COLO668 (cell line): ENCODE results near the gene TMEM98.
"Not testable (repeated sequence)": the region's sequence is repeated elsewhere in the genome, so short reads cannot be mapped to it uniquely, and the experiment has no call there.

Experiments used
- DNase-seq: peaks from one replicate; lab custom pipeline; 2025; ENCODE audit not compliant: unreplicated experiment; lab: John Stamatoyannopoulos, UW

Gene TMEM98

GRCh38 chr17:32927724-32928585 lies at the start of gene TMEM98:
TSS of gene TMEM98 (plus strand) at chr17:32928153. CDS start at chr17:32931529, 3,376 bp downstream.
- DNase-seq, result peak; percentile 1

- no peak for DNase-seq
Measured at GRCh38 chr17:32878211-32878610, 49.7 kb upstream of the TMEM98 start.

GRCh38 chr17:32879134-32879533 lies 48.8 kb upstream of the TMEM98 start:
- no peak for DNase-seq

GRCh38 chr17:32880671-32881453 lies 47.1 kb upstream of the TMEM98 start:
- DNase-seq, result no peak

- DNase-seq, result no peak
Measured at GRCh38 chr17:32882029-32882428, 45.9 kb upstream of the TMEM98 start.

GRCh38 chr17:32882734-32883133 lies 45.2 kb upstream of the TMEM98 start:
- no peak for DNase-seq

- DNase-seq, result not testable (repeated sequence)
Measured at GRCh38 chr17:32886951-32887350, 41.0 kb upstream of the TMEM98 start.

GRCh38 chr17:32887410-32887809 lies 40.5 kb upstream of the TMEM98 start:
- not testable (repeated sequence) for DNase-seq

- no peak for DNase-seq
Measured at GRCh38 chr17:32894245-32894644, 33.7 kb upstream of the TMEM98 start.

GRCh38 chr17:32896647-32897258 lies 31.2 kb upstream of the TMEM98 start:
- no peak for DNase-seq

- no peak for DNase-seq
Measured at GRCh38 chr17:32899236-32900013, 28.5 kb upstream of the TMEM98 start.

GRCh38 chr17:32901743-32902142 lies 26.2 kb upstream of the TMEM98 start:
- no peak for DNase-seq

- no peak for DNase-seq
Measured at GRCh38 chr17:32903774-32904673, 23.9 kb upstream of the TMEM98 start.

- DNase-seq, result no peak
Measured at GRCh38 chr17:32904891-32905290, 23.1 kb upstream of the TMEM98 start.

- DNase-seq, result no peak
Measured at GRCh38 chr17:32907583-32907982, 20.4 kb upstream of the TMEM98 start.

- peak; percentile 20 for DNase-seq
Measured at GRCh38 chr17:32909787-32910369, 18.1 kb upstream of the TMEM98 start.

- no peak for DNase-seq
Measured at GRCh38 chr17:32910769-32911168, 17.2 kb upstream of the TMEM98 start.

GRCh38 chr17:32912218-32912897 lies 15.6 kb upstream of the TMEM98 start:
- DNase-seq, result no peak

- no peak for DNase-seq
Measured at GRCh38 chr17:32913593-32913992, 14.4 kb upstream of the TMEM98 start.
